Parathyroid adenoma (tissue), 2 donors: ENCODE measurements around the gene MIER2.

Experiments used
- H2AFZ ChIP-seq: fragments of 300-600 bp; sonication (generic); one replicate; pipeline ENCODE4 v1.7.0; 2017; ENCODE audit warnings: antibody characterized with exemption, mild to moderate bottlenecking
- H3K27ac ChIP-seq: fragments of 300-600 bp; sonication (generic); one replicate; pipeline ENCODE4 v1.7.0; 2017
- H3K27me3 ChIP-seq: fragments of 300-600 bp; sonication (generic); one replicate; pipeline ENCODE4 v1.7.0; 2017; ENCODE audit warnings: low read length; ENCODE audit not compliant: control insufficient read depth, insufficient read depth
- H3K36me3 ChIP-seq: fragments of 300-600 bp; sonication (generic); one replicate; pipeline ENCODE4 v1.7.0; 2017; ENCODE audit warnings: low read length; ENCODE audit not compliant: control insufficient read depth, insufficient read depth
- H3K4me1 ChIP-seq: fragments of 300-600 bp; sonication (generic); one replicate; pipeline ENCODE4 v1.7.0; 2017; ENCODE audit warnings: control low read depth
- H3K4me2 ChIP-seq: fragments of 300-600 bp; sonication (generic); one replicate; pipeline ENCODE4 v1.7.0; 2017; ENCODE audit warnings: low read length
- H3K4me3 ChIP-seq: fragments of 300-600 bp; sonication (generic); one replicate; pipeline ENCODE4 v1.7.0; 2017; ENCODE audit warnings: low read depth, low read length
- H3K79me2 ChIP-seq: fragments of 300-600 bp; sonication (generic); one replicate; pipeline ENCODE4 v1.7.0; 2017; ENCODE audit warnings: control low read depth
- H3K9ac ChIP-seq: fragments of 300-600 bp; sonication (generic); one replicate; pipeline ENCODE4 v1.7.0; 2017; ENCODE audit warnings: mild to moderate bottlenecking
- H3K9me3 ChIP-seq: fragments of 300-600 bp; sonication (generic); one replicate; pipeline ENCODE4 v1.7.0; 2017; ENCODE audit warnings: low read length; ENCODE audit not compliant: control insufficient read depth
- CTCF ChIP-seq: fragments of 300-600 bp; sonication (generic); IDR thresholded peaks from one replicate; pipeline ENCODE4 v1.7.0; 2017; ENCODE audit warnings: antibody characterized with exemption, mild to moderate bottlenecking
- donor health status: primary hyperparathyroidism.

The MIER2 gene

DNA sequence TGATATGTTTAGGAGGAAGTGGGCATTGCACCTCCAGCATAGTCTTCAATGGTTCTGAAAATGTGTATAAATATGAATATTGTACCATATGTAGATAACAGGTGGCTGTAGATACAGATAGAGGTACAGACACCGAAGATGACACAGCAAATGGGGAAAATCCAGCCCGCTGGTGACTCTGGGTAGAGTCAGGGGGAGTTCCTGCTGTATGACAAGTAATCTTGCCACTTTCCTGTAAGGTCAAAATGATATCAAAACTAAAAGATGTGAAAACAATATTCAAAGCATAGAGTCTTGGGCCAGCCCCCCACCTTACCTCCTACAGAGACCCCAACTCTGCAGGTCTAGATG lies 46.6 kb upstream of the MIER2 start:
- H3K79me2 ChIP-seq: no peaks in the 10 kb centered on the region
- H2AFZ ChIP-seq: no peak overlapping the region
- no peak overlapping the region for H3K4me2 ChIP-seq
- no peaks in the 10 kb centered on the region for H3K4me1 ChIP-seq
- H3K27ac ChIP-seq: no peak overlapping the region
- no peak overlapping the region for H3K4me3 ChIP-seq
- no peaks in the 10 kb centered on the region for H3K27me3 ChIP-seq
- H3K9me3 ChIP-seq: no peaks in the 10 kb centered on the region
- no peak for TF ChIP-seq CTCF
- H3K36me3 ChIP-seq: no peaks in the 10 kb centered on the region
- H3K9ac ChIP-seq: no peak overlapping the region

- Histone ChIP-seq H2AFZ (no peak overlapping the region), H3K9ac (no peak overlapping the region), H3K27ac (no peak overlapping the region), H3K4me3 (no peak overlapping the region), H3K4me2 (no peak overlapping the region), H3K27me3 (no peaks in the 10 kb centered on the region), H3K79me2 (no peaks in the 10 kb centered on the region), H3K4me1 (no peaks in the 10 kb centered on the region), H3K36me3 (no peaks in the 10 kb centered on the region), H3K9me3 (no peaks in the 10 kb centered on the region)
- TF ChIP-seq CTCF: no peak
These were observed 46.0 kb upstream of the MIER2 start for GRCh38 chr19:390386-391206.

GRCh38 chr19:389935-390289 lies 45.3 kb upstream of the MIER2 start:
- Histone ChIP-seq H3K9me3 (no peaks in the 10 kb centered on the region), H3K4me1 (no peaks in the 10 kb centered on the region), H3K4me2 (no peak overlapping the region), H3K4me3 (no peak overlapping the region), H3K27ac (no peak overlapping the region), H3K79me2 (no peaks in the 10 kb centered on the region), H3K27me3 (no peaks in the 10 kb centered on the region), H3K9ac (no peak overlapping the region), H3K36me3 (no peaks in the 10 kb centered on the region), H2AFZ (no peak overlapping the region)
- no peak for TF ChIP-seq CTCF

- Histone ChIP-seq H3K36me3 (no peaks in the 10 kb centered on the region), H3K27me3 (no peaks in the 10 kb centered on the region), H3K79me2 (no peaks in the 10 kb centered on the region), H3K9ac (no peak overlapping the region), H3K4me2 (no peak overlapping the region), H2AFZ (no peak overlapping the region), H3K9me3 (no peaks in the 10 kb centered on the region), H3K27ac (no peak overlapping the region), H3K4me1 (no peaks in the 10 kb centered on the region), H3K4me3 (no peak overlapping the region)
- TF ChIP-seq CTCF: no peak
These were observed 44.8 kb upstream of the MIER2 start for GRCh38 chr19:389255-389934.

GRCh38 chr19:388691-389090 lies 44.1 kb upstream of the MIER2 start:
- Histone ChIP-seq H3K27me3 (no peaks in the 10 kb centered on the region), H3K9ac (no peak overlapping the region), H3K4me2 (no peak overlapping the region), H3K4me3 (no peak overlapping the region), H3K4me1 (no peaks in the 10 kb centered on the region), H3K36me3 (no peaks in the 10 kb centered on the region), H3K9me3 (no peaks in the 10 kb centered on the region), H3K79me2 (no peaks in the 10 kb centered on the region), H3K27ac (no peak overlapping the region), H2AFZ (no peak overlapping the region)
- TF ChIP-seq CTCF: no peak
